Measurements from ENCODE around the gene HNRNPA2B1.

Gene HNRNPA2B1

DNA sequence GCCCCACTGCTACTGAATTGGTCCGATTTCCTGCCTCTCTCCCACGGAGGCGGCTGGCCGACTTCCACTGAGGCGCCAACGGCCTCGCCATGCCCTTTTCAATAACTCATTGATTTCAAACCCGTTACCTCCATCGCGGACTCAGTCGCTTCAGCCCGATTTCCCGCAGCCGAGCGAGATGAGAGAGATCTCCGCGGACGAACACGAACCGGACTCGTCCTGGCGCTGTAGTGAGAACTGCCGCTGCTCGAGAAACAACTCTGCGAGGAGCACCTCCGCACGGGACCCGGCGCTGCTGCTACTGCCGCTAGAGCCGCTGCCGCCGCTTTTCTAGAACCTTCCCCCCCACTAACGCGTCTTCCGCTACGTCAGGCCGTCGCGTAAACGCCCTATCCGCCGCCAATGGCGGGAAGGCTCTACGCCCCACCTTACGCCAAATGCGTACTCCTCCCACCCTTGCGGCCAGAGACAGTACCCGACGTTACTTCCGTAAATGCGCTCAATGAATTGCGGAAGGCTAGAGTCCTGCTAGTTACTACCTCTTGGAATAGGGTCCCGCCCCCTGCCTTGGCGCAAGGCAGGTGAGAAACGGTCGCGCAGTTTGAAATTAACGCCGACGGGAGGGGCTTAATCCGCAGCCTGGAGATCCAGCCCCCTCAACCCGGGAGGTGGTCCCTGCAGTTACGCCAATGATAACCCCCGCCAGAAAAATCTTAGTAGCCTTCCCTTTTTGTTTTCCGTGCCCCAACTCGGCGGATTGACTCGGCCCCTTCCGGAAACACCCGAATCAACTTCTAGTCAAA, at the start of gene HNRNPA2B1:
Gene HNRNPA2B1 (minus strand): TSS at position 303 of the 803 bp plus-strand sequence. CDS start 169 bp downstream, at position 134.
- DNase-seq (ENCODE audit: low spot score): peak; percentile 90

DNA sequence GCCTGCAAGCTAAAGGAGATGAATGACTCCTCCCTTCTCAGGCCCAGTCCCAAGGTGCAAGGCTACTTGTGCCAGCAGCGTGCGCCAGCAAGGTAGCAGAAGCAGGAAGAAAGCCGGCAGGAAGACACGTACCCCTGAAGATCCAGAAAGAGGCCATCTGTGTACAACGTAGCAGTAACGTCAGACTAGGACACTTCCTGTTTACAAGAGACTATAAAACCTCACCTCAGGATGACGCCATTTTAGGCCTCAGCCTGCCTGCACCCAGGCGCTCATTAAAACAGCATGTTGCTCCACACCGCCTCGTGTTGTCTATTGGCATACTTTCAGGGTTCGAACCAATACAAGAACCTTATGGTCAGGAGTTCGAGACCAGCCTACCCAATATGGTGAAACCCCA, 49.7 kb upstream of the HNRNPA2B1 start:
- DNase-seq (ENCODE audit: low spot score): no peak

DNA sequence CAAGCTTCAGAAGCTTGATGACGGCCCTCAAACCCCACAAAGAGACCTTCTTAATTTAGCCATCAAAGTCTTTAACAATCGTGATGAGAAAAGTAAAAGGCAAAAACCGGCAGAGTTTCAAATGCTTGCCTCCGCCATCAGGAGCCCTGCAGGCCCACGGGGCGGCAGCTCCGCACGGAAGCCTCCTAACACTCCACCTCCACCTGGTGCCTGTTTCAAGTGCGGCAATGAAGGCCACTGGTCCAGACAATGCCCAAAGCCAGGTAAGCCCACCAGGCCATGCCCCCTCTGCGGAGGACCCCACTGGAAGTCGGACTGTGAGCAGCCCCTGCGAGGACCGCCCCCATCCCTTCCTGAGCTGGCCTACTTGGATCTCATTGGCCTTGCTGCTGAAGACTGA, 44.6 kb upstream of the HNRNPA2B1 start:
- no peak for DNase-seq (ENCODE audit: low spot score)

DNA sequence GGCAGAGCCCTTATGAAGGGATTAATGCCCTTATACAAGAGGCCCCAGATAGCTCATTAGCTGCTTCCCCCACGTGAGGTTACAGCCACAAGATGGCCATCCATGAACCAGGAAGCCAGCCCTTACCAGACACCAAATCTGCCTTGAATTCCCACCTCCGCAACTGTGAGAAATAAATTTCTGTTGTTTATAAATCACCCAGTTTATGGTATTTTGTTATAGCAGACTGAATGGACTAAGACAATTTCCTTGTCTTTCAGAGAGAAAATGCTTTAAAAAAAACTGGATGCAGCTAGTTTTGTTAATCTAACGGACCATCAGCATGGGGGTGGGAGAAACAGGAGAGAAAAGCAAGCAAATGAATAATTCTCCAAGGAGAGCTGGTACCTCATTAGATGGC, 37.5 kb upstream of the HNRNPA2B1 start:
- DNase-seq (ENCODE audit: low spot score): no peak

DNA sequence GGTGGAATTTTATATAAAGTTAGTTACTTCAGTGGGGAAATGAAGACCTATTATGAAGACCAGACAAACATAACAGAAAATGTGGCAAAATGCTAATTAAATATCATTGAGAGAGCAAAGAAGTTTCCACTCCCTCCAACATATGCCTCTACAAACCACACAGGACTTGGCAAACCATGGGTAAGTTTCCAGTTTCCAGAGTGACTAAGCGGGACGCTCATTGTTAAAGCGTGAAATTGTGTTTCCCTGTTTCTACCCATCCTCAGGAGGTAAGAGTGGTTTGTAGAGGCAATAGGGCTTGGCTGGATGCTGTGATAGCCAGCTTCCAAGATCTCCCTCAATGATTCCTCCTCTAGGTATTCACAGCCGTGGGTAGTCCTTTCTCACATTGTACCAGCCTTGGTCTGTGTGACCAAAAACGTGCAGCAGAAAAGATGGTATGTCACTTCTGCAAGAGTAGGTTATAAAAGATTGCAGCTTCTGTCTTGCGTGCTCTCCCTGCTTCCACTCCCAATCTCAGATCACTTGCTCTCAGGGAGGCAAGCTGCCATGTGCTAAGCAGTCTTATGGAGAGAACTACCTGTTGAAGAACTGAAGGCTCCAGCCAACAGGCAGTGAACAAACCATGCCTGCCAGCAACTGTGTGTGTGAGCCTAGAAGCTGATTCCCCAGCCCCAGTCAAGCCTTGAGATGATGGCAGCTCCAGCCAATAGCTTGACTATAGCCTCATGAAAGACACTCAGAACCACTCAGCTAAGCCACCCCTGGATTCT, 36.7 kb upstream of the HNRNPA2B1 start:
- DNase-seq (ENCODE audit: low spot score): no peak

DNA sequence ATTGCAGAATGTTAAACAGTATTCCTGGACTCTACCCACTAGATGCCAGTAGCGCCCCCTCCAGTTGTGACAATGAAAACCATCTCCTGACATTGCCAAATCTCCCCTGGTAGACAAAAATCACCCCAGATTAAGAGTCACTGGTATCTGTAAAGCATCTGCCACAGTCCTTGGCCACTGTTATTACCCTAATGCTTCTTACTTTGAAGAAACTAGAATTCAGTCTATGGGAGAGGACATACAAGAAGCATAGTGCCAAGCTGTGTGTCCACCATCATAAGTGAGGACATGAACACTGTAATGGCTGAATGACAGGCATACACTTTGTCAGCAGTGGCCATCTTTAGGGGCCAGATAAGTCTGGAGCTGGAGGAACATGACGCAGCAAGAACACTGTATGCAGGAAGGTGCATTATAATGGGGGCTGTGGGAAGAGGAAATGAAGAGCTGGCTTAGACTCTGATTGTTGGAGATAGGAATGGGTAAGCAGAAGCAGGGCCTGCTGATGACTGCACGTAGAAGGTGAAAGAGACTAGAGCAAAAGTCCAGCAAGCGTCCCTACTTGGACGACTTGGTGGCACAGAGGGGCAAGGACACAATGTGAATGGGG, 33.5 kb upstream of the HNRNPA2B1 start:
- DNase-seq (ENCODE audit: low spot score): no peak

DNA sequence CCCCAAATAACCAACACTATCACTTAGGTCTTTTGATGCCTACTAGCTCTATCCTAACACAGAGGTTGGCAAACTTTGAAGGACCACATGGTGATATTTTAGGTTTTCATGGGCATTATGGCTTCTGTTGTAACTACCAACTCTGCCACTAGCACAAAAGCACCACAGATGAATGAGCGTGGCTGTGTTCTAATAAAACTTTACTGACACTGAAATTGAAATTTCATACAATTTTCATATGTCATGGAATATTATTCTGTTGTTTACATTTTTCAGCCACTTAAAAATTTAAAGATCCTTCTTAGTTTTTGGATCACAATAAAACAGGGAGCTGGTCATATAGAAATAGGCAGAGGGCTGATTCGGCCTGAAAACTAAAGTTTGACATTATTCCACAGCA, 27.4 kb upstream of the HNRNPA2B1 start:
- DNase-seq (ENCODE audit: low spot score): no peak

DNA sequence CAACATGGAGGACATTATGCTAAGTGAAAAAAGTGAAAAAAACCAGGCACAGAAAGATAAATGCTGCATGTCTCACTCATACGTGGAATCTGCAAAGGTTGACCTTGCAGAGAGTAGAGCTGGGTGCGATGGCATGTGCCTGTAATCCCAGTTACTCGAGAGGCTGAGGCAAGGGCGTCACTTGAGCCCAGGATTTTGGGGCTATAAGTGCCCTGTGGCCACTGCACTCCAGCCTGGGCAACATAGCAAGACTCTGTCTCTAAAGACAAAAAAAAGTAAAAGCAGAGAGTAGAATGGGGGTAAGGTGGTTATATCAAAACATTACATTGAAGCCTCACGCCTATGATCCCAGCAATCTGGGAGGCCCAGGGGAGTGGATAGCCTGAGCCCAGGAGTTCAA, 23.8 kb upstream of the HNRNPA2B1 start:
- DNase-seq (ENCODE audit: low spot score): no peak

DNA sequence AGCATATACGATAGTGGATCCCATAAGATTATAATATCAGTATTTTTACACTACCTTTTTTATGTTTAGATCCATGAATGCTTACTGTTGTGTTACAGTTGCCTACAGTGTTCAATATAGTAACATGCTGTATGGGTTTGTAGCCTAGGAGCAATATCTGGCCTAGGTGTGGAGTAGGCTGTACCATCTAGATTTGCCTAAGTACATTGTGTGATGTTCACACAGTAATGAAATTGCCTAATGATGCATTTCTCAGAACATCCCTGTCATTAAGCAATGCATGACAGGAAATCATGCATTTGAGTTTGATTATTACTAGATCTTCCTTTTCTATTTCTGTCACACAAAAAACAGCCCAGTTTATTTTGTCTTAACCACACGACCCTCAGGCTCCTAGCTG, 15.5 kb upstream of the HNRNPA2B1 start:
- DNase-seq (ENCODE audit: low spot score): no peak

DNA sequence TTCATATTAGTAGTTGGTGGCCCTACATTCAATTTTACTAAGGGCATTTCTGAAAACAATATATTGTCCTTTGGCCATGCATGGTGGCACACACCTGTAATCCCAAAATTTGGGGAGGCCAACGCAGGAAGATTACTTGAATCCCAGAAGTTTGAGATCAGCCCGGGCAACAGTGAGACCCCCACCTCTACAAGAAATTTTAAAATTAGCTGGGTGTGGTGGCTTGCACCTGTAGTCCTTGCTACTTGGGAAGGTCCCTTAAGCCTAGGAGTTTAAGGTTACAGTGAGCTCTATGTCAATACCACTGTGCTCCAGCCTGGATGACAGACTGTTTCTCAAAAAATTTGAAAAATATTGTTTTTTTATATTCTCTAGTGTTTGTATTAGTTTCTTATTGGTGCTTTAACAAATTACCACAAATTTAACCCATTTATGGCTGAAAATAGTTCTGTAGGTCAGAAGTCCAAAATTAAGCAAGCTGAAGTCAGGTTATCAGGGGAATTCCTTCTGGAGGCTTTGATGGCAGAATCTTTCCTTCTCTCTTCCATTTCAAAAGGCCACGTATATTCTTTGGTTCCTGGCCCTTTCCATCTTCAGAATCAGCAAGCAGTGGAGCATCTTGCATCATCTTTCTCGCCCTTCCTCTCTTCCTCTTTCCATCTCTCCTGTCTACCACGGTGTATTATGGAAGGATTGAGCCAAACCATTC, 13.4 kb upstream of the HNRNPA2B1 start:
- DNase-seq (ENCODE audit: low spot score): no peak

DNA sequence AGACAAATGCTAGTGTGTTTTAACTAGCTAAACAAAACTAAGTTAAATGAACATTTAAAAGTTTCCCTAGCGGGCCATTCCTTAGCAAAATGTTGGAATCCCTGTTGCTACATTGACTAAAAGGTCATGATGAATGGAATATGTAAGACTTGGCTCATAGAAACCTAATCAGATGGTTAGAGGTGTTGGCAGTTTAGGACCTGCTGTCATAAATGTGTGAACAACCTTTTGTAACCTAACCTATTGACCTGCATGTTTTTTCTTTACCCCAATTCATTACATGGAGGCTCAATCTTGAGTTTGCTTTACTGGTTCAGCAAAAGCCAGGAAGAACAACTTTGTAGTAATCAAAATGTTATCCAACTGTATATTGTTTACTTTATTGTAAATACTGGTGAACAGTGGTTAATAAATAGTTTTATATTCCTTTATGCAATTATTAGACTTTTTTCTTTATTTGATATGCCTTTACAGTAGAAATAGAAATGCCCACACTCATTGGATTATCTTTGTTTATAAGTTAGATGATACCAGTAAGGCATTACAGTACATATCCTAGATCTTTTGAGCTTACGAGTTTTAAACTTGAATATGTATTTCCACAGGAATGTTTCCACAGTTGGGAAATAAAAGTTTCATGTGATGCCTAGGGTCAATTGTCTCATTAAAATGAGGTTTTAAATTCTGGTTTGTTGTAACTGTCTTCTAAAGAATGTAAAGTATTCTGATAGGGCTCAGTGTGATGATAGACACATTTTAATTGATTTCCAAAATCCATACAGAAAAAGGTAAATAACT, 12.6 kb upstream of the HNRNPA2B1 start:
- DNase-seq (ENCODE audit: low spot score): no peak

DNA sequence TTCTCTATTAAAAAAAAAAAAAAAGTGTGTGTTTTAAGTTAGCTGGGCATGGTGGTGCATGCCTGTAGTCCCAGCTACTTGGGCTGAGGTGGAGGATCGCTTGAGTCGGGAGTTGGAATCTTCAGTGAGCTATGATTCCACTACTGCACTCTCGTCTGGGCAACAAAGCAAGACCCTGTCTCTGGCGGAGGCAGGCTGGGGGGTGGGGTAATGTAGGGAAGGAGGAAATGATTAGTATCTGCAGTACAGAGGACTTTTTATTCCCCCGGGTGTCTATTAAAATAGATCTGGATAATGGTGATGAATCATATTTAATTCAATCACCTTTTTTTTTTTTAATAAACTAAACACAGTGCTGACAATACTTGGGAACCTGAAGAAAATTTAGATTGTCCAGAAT, 7.5 kb upstream of the HNRNPA2B1 start:
- no peak for DNase-seq (ENCODE audit: low spot score)

DNA sequence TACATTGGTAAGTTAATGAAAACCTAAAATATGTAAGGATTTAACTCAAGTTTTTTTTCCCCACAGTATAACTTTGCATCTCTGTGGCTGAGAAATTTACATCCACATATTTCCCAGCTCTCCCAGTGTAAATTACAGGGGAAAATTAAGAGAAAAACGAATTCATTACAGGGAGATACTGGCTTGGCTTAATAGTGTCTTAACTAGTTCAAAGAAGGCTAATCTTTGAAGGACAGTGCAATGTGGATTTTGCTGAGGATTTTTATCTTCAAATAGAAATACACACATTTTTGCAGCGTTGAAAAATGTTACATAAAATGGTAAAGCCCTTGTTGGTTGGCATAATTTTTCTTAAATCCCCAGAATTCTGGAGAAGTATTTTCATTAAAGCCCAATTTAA, 2.5 kb upstream of the HNRNPA2B1 start:
- no peak for DNase-seq (ENCODE audit: low spot score)

DNA sequence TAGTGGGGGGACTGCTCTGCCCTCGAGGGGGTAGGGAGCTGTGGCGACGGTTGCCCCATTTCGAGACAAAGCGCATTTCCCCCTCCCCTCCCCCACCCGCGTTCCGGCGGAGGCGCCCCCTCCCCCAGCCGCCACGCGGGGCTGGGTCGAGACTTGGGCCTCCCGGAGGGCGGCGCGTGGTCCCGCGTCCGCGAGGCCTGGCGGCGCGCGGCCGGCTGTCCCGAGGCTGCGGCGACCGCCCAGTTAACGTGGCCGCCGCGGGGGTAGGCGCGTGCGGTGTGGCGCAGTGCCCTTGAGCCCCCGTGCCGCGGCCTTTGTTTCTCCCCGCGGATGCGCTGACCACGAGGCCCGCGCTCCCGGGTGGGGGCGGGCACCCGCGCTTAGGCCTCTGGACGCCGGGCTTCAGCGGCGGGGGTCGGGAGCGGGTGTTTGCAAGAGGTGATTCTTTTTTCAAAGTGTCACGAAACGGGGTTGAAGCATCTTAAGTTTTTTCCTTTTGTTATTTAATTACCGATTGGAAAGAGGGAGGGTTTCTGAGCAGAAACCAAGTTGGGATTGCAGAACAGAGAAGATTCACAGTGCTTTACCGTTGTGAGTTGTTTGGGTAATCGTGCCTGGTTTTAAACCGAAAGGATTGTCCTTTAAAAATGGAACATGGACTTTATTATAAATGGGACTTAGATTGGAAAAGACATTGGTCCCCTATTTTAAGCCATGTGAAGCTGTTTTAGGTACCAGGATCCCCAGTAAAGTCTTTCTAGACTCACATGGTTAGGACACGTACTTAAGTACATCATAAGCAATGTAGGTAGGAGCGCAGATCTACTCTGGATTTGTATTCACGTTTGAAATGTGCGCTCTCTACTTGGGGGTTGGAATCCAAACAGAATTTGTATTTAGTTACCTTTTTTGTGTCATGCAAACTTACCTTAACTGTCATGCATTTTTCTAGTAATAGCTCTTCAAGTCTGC, 1.8 kb upstream of the HNRNPA2B1 start:
- peak; percentile 63 for DNase-seq (ENCODE audit: low spot score)

DNA sequence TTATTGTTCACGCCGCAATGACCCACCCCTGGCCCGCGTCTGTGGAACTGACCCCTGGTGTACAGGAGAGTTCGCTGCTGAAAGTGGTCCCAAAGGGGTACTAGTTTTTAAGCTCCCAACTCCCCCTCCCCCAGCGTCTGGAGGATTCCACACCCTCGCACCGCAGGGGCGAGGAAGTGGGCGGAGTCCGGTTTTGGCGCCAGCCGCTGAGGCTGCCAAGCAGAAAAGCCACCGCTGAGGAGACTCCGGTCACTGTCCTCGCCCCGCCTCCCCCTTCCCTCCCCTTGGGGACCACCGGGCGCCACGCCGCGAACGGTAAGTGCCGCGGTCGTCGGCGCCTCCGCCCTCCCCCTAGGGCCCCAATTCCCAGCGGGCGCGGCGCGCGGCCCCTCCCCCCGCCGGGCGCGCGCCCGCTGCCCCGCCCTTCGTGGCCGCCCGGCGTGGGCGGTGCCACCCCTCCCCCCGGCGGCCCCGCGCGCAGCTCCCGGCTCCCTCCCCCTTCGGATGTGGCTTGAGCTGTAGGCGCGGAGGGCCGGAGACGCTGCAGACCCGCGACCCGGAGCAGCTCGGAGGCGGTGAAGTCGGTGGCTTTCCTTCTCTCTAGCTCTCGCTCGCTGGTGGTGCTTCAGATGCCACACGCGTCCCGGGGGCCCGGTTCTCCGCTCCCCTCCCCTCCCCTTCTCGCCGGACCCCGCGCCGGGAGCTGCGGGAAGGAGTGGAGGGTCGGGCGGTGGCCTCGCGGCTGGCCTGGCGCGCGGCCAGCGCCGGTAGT, 887 bp upstream of the HNRNPA2B1 start, which contains the start of gene CBX3:
Gene CBX3 (plus strand): TSS at position 499 of the 772 bp plus-strand sequence. CDS start 1,254 bp downstream, outside the sequence.
- peak; percentile 95 for DNase-seq (ENCODE audit: low spot score)

DNA sequence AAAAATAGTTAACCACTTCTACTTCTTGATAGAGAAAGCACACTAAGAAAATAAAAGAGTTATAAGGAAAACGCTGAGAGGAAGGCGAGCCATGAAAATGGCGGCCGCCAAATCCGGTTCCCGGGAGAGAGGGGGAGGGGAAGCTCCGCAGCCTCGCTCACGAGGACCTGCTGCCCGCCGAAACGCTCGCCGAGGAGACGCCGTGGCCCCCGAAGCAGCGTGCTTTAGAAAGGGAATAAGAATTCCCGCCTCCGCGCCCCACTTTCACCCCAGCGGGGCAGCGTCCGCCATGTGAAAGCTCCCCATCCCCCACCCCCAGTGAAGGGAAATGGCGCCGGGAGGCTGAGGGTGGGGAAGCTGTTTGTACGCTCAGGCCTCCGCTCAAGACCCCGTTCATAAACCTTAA, 505 bp downstream of the HNRNPA2B1 start:
- DNase-seq (ENCODE audit: low spot score): peak; percentile 49

DNA sequence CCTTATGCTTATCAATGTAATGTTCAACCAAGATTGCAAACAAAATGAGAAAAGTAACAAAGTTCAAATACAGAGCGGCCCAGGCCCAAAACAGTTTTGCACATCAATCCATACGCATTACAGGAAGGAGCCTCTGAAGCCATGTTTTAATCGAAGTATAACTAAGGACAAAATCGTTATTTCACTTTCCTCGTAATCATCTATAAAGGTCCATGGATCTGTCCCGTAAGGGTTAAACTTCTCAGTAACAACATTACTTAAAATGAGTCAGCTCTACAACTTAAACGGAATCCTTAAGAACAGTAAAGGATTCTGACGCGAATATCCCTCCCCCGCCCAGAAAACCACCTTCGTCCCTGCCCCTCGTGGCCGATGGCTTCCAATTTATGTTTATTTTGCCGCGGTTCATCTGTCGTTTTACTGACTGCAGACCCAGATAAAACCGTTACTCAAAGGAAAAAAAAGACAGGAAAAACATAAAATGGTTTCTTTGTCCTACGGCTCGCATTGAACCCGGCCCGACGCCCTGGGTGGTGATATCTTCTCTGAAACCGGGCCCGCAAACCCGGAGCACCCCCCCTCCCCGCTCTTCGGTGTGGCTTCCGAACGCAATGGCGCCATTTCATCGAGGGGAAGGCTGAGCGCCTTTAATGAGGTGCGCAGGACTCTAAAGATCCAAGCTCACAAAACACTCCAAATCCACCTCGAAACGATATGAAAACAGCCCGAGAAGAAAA, 1.1 kb downstream of the HNRNPA2B1 start:
- DNase-seq (ENCODE audit: low spot score): peak; percentile 55

DNA sequence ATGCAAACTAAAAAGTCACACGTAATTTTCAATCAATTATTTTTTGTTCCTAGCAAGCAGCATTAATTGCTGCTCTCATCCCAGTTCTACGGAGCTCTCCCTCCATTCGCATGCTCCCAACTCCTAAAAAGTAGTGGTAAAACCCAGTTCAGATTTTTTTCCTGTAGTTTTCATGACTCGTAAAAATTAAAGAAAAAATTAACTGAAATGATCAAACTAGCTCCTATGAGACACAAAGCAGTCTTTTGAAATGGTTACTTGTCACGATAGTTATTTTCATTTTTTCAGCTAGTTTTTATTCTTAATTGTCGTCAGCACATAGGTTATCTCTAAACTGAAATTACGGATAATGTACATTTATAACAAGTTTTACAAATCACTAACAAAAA, 1.8 kb downstream of the HNRNPA2B1 start:
- no peak for DNase-seq (ENCODE audit: low spot score)

Data from AG20443 (cell line).